ENCODE measurements around the gene IDH1.

IDH1 gene

DNA sequence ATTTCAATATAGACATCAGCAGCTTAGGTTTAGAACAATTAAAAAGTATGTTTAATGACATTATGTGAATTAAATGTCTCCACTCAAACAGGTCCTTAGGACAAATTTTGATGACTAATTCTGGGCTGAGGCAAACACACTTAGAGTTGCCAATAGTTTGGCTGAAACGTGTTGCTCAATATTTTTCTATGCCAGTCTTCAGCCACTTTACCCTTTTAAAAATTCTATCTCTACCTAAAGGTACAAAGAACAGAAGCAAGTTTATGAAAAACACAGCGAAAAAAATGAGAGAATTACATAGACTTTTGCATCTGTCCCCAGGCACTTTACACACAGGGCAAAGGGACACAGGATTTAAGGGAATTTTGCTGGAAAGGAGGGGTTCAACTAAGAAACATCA lies 4.5 kb downstream of the IDH1 start:
- H3K36me3 ChIP-seq (ENCODE audit: control insufficient read depth, insufficient read depth, low read length) = peaks cover 6% of the 10 kb centered on the region; the same call in 1 of the 2 replicates

DNA sequence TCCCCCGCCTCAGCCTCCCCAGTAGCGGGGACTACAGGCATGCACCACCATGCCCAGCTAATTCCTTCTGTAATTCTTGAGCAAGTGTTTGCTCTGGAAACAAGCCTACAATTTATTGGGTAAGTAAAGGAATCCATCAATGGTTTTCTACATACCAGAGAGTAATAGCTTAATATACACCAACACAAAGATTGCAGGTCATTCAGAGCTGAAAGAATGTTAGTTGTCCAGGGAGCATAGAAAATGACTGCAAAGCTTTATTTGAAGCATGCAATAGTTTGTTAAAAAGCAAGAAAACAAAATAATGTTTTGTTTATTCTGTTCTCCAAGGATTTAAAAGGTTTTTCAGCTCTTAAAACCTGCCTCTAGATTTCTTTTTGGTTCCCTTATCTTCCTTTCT lies 5.6 kb downstream of the IDH1 start:
- Histone ChIP-seq H3K36me3 (ENCODE audit: control insufficient read depth, insufficient read depth, low read length) (peaks cover 6% of the 10 kb centered on the region), H3K4me3 (replicated peaks; ENCODE audit: low read depth, low read length) (no peak overlapping the region), H3K27me3 (replicated peaks; ENCODE audit: control insufficient read depth, insufficient read depth, low read length) (no peaks in the 10 kb centered on the region)
- no peak for TF ChIP-seq CTCF (IDR thresholded peaks at IDR 0.05; ENCODE audit: insufficient read depth, low read length, poor library complexity, severe bottlenecking)
- DNase-seq (ENCODE audit: extremely low read depth, insufficient read length) = no peak

More for the DNA sequence above, 4.5 kb downstream of the IDH1 start:
- no peak for DNase-seq (ENCODE audit: extremely low read depth, insufficient read length)
- TF ChIP-seq CTCF (IDR thresholded peaks at IDR 0.05; ENCODE audit: insufficient read depth, low read length, poor library complexity, severe bottlenecking) = no peak
- H3K27me3 ChIP-seq (replicated peaks; ENCODE audit: control insufficient read depth, insufficient read depth, low read length) = no peaks in the 10 kb centered on the region
- no peak overlapping the region for H3K4me3 ChIP-seq (replicated peaks; ENCODE audit: low read depth, low read length)

- no peak for TF ChIP-seq CTCF (IDR thresholded peaks at IDR 0.05; ENCODE audit: insufficient read depth, low read length, poor library complexity, severe bottlenecking)
- Histone ChIP-seq H3K36me3 (ENCODE audit: control insufficient read depth, insufficient read depth, low read length) (peaks cover 6% of the 10 kb centered on the region), H3K27me3 (replicated peaks; ENCODE audit: control insufficient read depth, insufficient read depth, low read length) (no peaks in the 10 kb centered on the region), H3K4me3 (replicated peaks; ENCODE audit: low read depth, low read length) (no peak overlapping the region)
- no peak for DNase-seq (ENCODE audit: extremely low read depth, insufficient read length)
Observed at GRCh38 chr2:208248601-208249000, 6.3 kb downstream of the IDH1 start.

DNA sequence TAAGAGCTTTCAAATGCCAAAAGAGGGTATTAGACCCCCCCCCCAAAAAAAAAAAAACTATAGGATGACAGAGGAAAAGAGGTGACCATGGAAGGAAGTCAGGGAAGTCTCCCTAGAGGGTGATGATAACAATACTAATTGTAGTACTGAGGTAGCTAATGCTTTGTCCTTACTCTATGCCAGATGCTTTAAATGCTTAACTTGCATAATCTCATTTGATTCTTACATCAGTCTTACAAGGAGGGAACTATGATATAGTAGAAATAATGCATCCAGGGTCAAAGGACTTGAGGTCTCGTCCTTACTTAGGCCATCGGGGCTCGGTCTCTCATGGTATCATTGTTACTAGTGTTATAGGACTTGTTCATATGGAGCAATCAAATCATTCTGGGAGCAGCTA lies 9.1 kb downstream of the IDH1 start:
- DNase-seq (ENCODE audit: extremely low read depth, insufficient read length) = no peak
- no peak overlapping the region for H3K4me3 ChIP-seq (replicated peaks; ENCODE audit: low read depth, low read length)
- no peak for TF ChIP-seq CTCF (IDR thresholded peaks at IDR 0.05; ENCODE audit: insufficient read depth, low read length, poor library complexity, severe bottlenecking)

DNA sequence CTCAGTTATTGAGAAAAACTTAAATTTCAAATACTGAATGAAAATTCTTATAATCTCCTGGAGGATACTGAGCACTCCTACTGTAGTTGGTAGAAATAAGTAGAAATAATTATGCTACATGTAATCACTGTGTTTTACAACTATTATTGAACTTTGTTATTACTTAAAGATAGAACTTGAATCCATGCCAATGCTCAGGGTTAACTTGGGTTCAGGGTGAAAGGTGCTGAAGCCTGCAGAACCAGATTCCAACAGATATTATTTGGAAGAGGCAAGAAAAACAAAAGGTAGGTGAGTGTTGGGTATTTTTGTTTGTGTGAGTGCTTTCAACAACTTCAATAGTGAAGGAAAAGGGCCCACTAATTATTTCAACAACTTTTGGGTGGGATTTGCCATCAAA lies 10.4 kb downstream of the IDH1 start:
- Histone ChIP-seq H3K36me3 (ENCODE audit: control insufficient read depth, insufficient read depth, low read length) (peaks cover 10% of the 10 kb centered on the region), H3K4me3 (replicated peaks; ENCODE audit: low read depth, low read length) (no peak overlapping the region), H3K27me3 (replicated peaks; ENCODE audit: control insufficient read depth, insufficient read depth, low read length) (no peaks in the 10 kb centered on the region)
- no peak for TF ChIP-seq CTCF (IDR thresholded peaks at IDR 0.05; ENCODE audit: insufficient read depth, low read length, poor library complexity, severe bottlenecking)
- no peak for DNase-seq (ENCODE audit: extremely low read depth, insufficient read length)

More for the DNA sequence above, 9.1 kb downstream of the IDH1 start:
- no peaks in the 10 kb centered on the region for H3K27me3 ChIP-seq (replicated peaks; ENCODE audit: control insufficient read depth, insufficient read depth, low read length)
- peaks cover 9% of the 10 kb centered on the region for H3K36me3 ChIP-seq (ENCODE audit: control insufficient read depth, insufficient read depth, low read length)

- no peak for TF ChIP-seq CTCF (IDR thresholded peaks at IDR 0.05; ENCODE audit: insufficient read depth, low read length, poor library complexity, severe bottlenecking)
Observed at GRCh38 chr2:208240619-208241209, 14.2 kb downstream of the IDH1 start.

More at GRCh38 chr2:208240619-208241209, 14.2 kb downstream of the IDH1 start:
- Histone ChIP-seq H3K27me3 (replicated peaks; ENCODE audit: control insufficient read depth, insufficient read depth, low read length) (no peaks in the 10 kb centered on the region), H3K36me3 (ENCODE audit: control insufficient read depth, insufficient read depth, low read length) (peaks cover 9% of the 10 kb centered on the region), H3K4me3 (replicated peaks; ENCODE audit: low read depth, low read length) (no peak overlapping the region)
- DNase-seq (ENCODE audit: extremely low read depth, insufficient read length) = no peak
